LNCAP (cell line): Measurements from ENCODE around the gene ZFR.

Experiments
- CTCF ChIP-seq: fragments of 450-650 bp; IDR thresholded peaks from 2 replicates; pipeline ENCODE4 v1.5.1; 2017; ENCODE audit warnings: mild to moderate bottlenecking

ZFR gene

GRCh38 chr5:32346869-32347268, 97.7 kb downstream of the ZFR start:
- TF ChIP-seq CTCF: no peak

DNA sequence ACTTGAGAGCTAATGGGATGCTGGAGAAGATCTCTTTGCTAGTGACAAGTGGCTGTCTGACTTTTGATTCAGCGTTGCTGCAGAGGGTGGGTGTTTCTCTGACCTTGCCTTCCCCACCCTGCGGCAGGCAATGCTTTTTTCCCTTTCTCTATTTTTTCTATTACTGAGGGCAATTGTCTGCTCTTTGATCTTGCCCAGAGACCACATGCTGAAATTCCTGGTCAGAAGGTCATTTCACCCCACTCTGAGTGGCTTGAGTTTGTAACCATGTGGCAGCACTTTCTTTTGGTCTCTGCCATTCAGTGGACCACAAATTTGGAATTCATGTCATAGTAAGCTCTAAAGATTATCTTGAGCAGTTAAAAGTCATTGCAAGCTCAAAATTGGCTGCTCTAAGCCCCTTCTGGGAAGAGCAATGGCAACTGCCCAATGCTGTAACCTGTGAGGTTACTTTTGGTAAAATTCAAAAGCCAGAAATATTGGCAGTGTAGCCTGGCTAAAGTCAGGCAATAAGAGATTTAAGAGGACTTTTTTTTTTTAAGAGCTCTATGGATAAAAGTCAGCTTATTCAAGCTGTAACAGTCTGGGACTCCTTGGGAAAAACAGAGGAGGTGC, 101.4 kb downstream of the ZFR start:
- no peak for TF ChIP-seq CTCF

DNA sequence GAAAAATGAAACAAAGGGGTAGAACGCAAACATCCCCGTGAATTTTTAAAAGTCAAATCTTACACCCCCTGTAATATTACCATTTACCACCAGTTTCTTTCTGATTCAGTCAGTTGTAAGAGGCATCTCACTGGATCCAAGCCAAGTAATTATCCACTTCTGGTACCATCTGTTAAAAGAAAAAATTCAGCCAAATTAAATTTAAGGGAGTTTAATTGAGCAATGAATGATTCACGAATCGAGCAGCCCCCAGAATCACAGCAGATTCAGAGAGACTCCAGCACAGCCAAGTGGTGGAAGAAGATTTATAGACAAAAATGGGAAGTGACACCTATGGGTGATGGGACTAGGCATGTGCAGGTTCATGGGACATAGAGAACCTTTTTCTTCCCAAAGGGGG, 101.9 kb downstream of the ZFR start:
- no peak for TF ChIP-seq CTCF

- TF ChIP-seq CTCF: no peak
Measured at GRCh38 chr5:32339878-32340277, 104.7 kb downstream of the ZFR start.

DNA sequence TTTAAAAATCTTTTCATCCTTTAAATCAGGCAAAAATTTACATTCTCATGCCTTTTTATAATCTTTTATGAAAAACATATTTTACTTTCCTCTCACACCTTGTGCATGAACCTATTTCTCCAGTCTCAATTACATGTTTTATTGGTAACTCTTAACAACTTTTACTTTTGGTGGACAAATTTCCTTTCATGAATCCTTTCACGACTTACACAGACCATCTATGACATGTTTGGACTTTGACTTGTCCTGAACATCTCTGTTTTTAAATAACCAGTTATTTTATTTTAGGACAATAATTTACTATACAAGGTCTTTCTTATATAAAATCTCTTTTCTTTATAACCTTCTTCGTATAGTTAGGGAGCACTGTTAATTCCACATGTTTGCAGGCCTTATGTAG, 105.3 kb downstream of the ZFR start:
- no peak for TF ChIP-seq CTCF

- no peak for TF ChIP-seq CTCF
Measured at GRCh38 chr5:32332966-32333365, 111.6 kb downstream of the ZFR start.

DNA sequence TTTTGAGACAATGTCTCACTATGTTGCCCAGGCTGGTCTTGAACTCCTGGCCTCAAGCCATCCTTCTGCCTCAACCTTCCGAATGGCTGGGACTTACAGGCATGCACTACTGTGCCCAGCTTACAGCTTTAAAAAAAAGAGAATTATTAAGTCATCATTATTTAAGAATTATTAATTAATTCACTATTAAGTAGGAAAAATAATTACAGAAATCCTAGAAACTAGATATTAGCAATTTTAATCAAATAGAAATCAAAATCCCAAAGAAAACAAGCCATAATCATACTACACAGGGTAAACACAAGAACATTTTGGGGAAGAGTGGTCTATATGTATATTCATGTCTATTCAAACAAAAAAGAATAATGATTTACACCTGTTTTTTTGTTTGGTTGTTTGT, 112.2 kb downstream of the ZFR start:
- no peak for TF ChIP-seq CTCF

DNA sequence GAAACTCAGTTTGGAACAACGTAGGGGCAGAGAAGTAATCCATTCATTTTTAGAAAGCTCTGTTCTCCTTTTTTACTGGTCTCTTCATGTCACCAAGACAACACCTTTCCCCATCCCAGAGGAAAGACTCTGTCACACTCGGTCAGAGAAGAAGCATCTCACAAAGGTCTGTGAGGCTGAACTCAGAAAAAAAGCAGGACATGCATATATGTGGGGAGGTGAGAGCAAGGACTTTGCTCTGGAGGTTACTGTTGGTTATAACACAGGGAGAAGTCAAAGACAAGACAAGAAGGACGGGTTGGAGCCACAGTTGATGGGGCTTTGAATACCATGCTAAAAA, 112.6 kb downstream of the ZFR start:
- TF ChIP-seq CTCF: no peak
